Measurements from ENCODE around the gene NSUN2.

The NSUN2 gene

GRCh38 chr5:6634788-6635430, 2.1 kb upstream of the NSUN2 start:
- Histone ChIP-seq H3K27me3 (ENCODE audit: low read depth) (no peaks in the 10 kb centered on the region), H3K4me1 (peaks cover 6% of the 10 kb centered on the region), H3K4me3 (peak overlapping the region; percentile 83), H3K36me3 (replicated peaks) (peaks cover 29% of the 10 kb centered on the region), H3K9me3 (no peaks in the 10 kb centered on the region)
- no peak for DNase-seq (ENCODE audit: low spot score in 2 of 2)
- in situ Hi-C loops (cut with MboI; ENCODE audit: low sequenced_read_pairs), result loop anchor here (5.0 kb wide), 1 partner anchor 82 kb away; no protein-coding TSS in a partner anchor

- peak overlapping the region; percentile 83 for H3K4me3 ChIP-seq
- in situ Hi-C loops (cut with MboI; ENCODE audit: low sequenced_read_pairs), result loop anchor here (5.0 kb wide), 1 partner anchor 83 kb away; no protein-coding TSS in a partner anchor
- no peak for DNase-seq (ENCODE audit: low spot score in 2 of 2)
- peaks cover 35% of the 10 kb centered on the region for H3K36me3 ChIP-seq (replicated peaks)
- H3K9me3 ChIP-seq, result no peaks in the 10 kb centered on the region
- peaks cover 6% of the 10 kb centered on the region for H3K4me1 ChIP-seq
- no peaks in the 10 kb centered on the region for H3K27me3 ChIP-seq (ENCODE audit: low read depth)
These were observed 1.5 kb upstream of the NSUN2 start for GRCh38 chr5:6634306-6634705.

GRCh38 chr5:6633469-6634245, 813 bp upstream of the NSUN2 start:
- in situ Hi-C loops (cut with MboI; ENCODE audit: low sequenced_read_pairs), result loop anchor here (5.0 kb wide), 1 partner anchor 84 kb away; no protein-coding TSS in a partner anchor
- peaks cover 42% of the 10 kb centered on the region for H3K36me3 ChIP-seq (replicated peaks)
- peaks cover 6% of the 10 kb centered on the region for H3K4me1 ChIP-seq
- H3K9me3 ChIP-seq, result no peaks in the 10 kb centered on the region
- no peaks in the 10 kb centered on the region for H3K27me3 ChIP-seq (ENCODE audit: low read depth)
- peak overlapping the region; percentile 83 for H3K4me3 ChIP-seq
- DNase-seq (ENCODE audit: low spot score in 2 of 2), result peak; percentile 14 to 45

GRCh38 chr5:6632324-6632887, 438 bp downstream of the NSUN2 start:
- Histone ChIP-seq H3K9me3 (no peaks in the 10 kb centered on the region), H3K4me1 (peaks cover 6% of the 10 kb centered on the region), H3K36me3 (replicated peaks) (peaks cover 51% of the 10 kb centered on the region), H3K4me3 (peak overlapping the region; percentile 83), H3K27me3 (ENCODE audit: low read depth) (no peaks in the 10 kb centered on the region)
- peak in 1 of 2 experiments; percentile 46 for DNase-seq (ENCODE audit: low spot score in 2 of 2)
- in situ Hi-C loops (cut with MboI; ENCODE audit: low sequenced_read_pairs), result loop anchor here (5.0 kb wide), 1 partner anchor 85 kb away; no protein-coding TSS in a partner anchor

- peaks cover 6% of the 10 kb centered on the region for H3K4me1 ChIP-seq
- peak overlapping the region; percentile 83 for H3K4me3 ChIP-seq
- in situ Hi-C loops (cut with MboI; ENCODE audit: low sequenced_read_pairs), result loop anchor here (5.0 kb wide), 1 partner anchor 86 kb away; no protein-coding TSS in a partner anchor
- DNase-seq (ENCODE audit: low spot score in 2 of 2), result no peak
- no peaks in the 10 kb centered on the region for H3K9me3 ChIP-seq
- no peaks in the 10 kb centered on the region for H3K27me3 ChIP-seq (ENCODE audit: low read depth)
- H3K36me3 ChIP-seq (replicated peaks), result peaks cover 59% of the 10 kb centered on the region
These were observed 1.4 kb downstream of the NSUN2 start for GRCh38 chr5:6631441-6631840.

- H3K36me3 ChIP-seq (replicated peaks), result peaks cover 87% of the 10 kb centered on the region
- H3K4me3 ChIP-seq, result no peak overlapping the region
- no peaks in the 10 kb centered on the region for H3K27me3 ChIP-seq (ENCODE audit: low read depth)
- no peaks in the 10 kb centered on the region for H3K9me3 ChIP-seq
- no peak for DNase-seq (ENCODE audit: low spot score in 2 of 2)
- no peaks in the 10 kb centered on the region; the same call in 1 of the 2 replicates for H3K4me1 ChIP-seq
- in situ Hi-C loops (cut with MboI; ENCODE audit: low sequenced_read_pairs), result loop anchor here (10.0 kb wide), 1 partner anchor 128 kb away; no protein-coding TSS in a partner anchor
These were observed 6.3 kb downstream of the NSUN2 start for GRCh38 chr5:6626508-6626907.

- no peaks in the 10 kb centered on the region for H3K9me3 ChIP-seq
- no peaks in the 10 kb centered on the region for H3K4me1 ChIP-seq
- no peaks in the 10 kb centered on the region for H3K27me3 ChIP-seq (ENCODE audit: low read depth)
- no peak for DNase-seq (ENCODE audit: low spot score in 2 of 2)
- peaks cover 84% of the 10 kb centered on the region for H3K36me3 ChIP-seq (replicated peaks)
- no peak overlapping the region for H3K4me3 ChIP-seq
- in situ Hi-C loops (cut with MboI; ENCODE audit: low sequenced_read_pairs), result loop anchor here (10.0 kb wide), 1 partner anchor 131 kb away; no protein-coding TSS in a partner anchor
These were observed 8.9 kb downstream of the NSUN2 start for GRCh38 chr5:6623941-6624340.

GRCh38 chr5:6623228-6623627, 9.6 kb downstream of the NSUN2 start:
- in situ Hi-C loops (cut with MboI; ENCODE audit: low sequenced_read_pairs), result loop anchor here (10.0 kb wide), 1 partner anchor 132 kb away; no protein-coding TSS in a partner anchor
- no peaks in the 10 kb centered on the region for H3K4me1 ChIP-seq
- no peak overlapping the region for H3K4me3 ChIP-seq
- DNase-seq (ENCODE audit: low spot score in 2 of 2), result no peak
- H3K9me3 ChIP-seq, result no peaks in the 10 kb centered on the region
- no peaks in the 10 kb centered on the region for H3K27me3 ChIP-seq (ENCODE audit: low read depth)
- H3K36me3 ChIP-seq (replicated peaks), result peaks cover 82% of the 10 kb centered on the region

GRCh38 chr5:6616632-6617031, 16.2 kb downstream of the NSUN2 start:
- Histone ChIP-seq H3K27me3 (ENCODE audit: low read depth) (no peaks in the 10 kb centered on the region), H3K4me1 (no peaks in the 10 kb centered on the region), H3K4me3 (no peak overlapping the region), H3K36me3 (replicated peaks) (peaks cover 90% of the 10 kb centered on the region), H3K9me3 (no peaks in the 10 kb centered on the region)
- in situ Hi-C loops (cut with MboI; ENCODE audit: low sequenced_read_pairs), result loop anchor here (10.0 kb wide), 1 partner anchor 1248 kb away; the partner anchor contains the start of genes FASTKD3 and MTRR
- no peak for DNase-seq (ENCODE audit: low spot score in 2 of 2)

- Histone ChIP-seq H3K4me3 (no peak overlapping the region), H3K4me1 (no peaks in the 10 kb centered on the region), H3K36me3 (replicated peaks) (peaks cover 89% of the 10 kb centered on the region), H3K27me3 (ENCODE audit: low read depth) (no peaks in the 10 kb centered on the region), H3K9me3 (no peaks in the 10 kb centered on the region)
- in situ Hi-C loops (cut with MboI; ENCODE audit: low sequenced_read_pairs), result loop anchor here (10.0 kb wide), 1 partner anchor 1250 kb away; the partner anchor contains the start of genes FASTKD3 and MTRR
- DNase-seq (ENCODE audit: low spot score in 2 of 2), result no peak
These were observed 17.6 kb downstream of the NSUN2 start for GRCh38 chr5:6615034-6615815.

- Histone ChIP-seq H3K36me3 (replicated peaks) (peaks cover 88% of the 10 kb centered on the region), H3K9me3 (no peaks in the 10 kb centered on the region), H3K4me3 (no peak overlapping the region), H3K4me1 (no peaks in the 10 kb centered on the region), H3K27me3 (ENCODE audit: low read depth) (no peaks in the 10 kb centered on the region)
- no peak for DNase-seq (ENCODE audit: low spot score in 2 of 2)
- in situ Hi-C loops (cut with MboI; ENCODE audit: low sequenced_read_pairs), result loop anchor here (10.0 kb wide), 1 partner anchor 1253 kb away; the partner anchor contains the start of genes FASTKD3 and MTRR
These were observed 21.2 kb downstream of the NSUN2 start for GRCh38 chr5:6611334-6612256.

- no peaks in the 10 kb centered on the region for H3K4me1 ChIP-seq
- H3K27me3 ChIP-seq (ENCODE audit: low read depth), result no peaks in the 10 kb centered on the region
- H3K36me3 ChIP-seq (replicated peaks), result peaks cover 87% of the 10 kb centered on the region
- no peak overlapping the region for H3K4me3 ChIP-seq
- no peak for DNase-seq (ENCODE audit: low spot score in 2 of 2)
- H3K9me3 ChIP-seq, result no peaks in the 10 kb centered on the region
- in situ Hi-C loops (cut with MboI; ENCODE audit: low sequenced_read_pairs), result no loop called here
These were observed 24.8 kb downstream of the NSUN2 start for GRCh38 chr5:6608016-6608415.
